Measurements from ENCODE around the gene AKAP12.

DNA sequence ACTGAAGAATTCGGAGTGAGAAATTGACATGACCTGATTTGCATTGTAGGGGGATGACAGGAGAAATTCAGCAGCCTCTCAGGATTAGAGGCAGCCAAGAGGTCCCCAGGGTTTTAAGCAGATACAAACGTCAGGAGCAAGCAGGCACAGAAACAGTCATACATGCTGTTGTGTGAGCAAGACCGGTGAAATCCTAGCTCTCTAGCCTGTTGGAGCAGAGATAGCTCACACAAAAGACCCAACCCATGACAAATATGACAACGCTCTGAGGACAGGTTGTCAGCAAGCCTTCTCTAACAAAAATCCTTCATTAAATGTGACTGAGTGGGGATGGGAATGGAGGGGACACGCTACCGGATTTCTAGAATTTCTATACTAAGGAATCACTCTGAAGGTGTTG lies 23.0 kb upstream of the AKAP12 start:
- TF ChIP-seq POLR2A (IDR thresholded peaks at IDR 0.05; ENCODE audit: low read length) (no peak), GATA1 (IDR thresholded peaks at IDR 0.05; ENCODE audit: low read depth, low read length) (no peak)

Measured in erythroblast (primary cell).